HG03520 (cell line): Measurements from ENCODE around the gene FAM124B.

Source experiments
- ATAC-seq: cut with Tn5 transposase; IDR thresholded peaks from one replicate; pipeline ENCODE4 v1.9.1; 2021; ENCODE audit warnings: mild to moderate bottlenecking, moderate library complexity; ENCODE audit not compliant: unreplicated experiment

The FAM124B gene, protein sequence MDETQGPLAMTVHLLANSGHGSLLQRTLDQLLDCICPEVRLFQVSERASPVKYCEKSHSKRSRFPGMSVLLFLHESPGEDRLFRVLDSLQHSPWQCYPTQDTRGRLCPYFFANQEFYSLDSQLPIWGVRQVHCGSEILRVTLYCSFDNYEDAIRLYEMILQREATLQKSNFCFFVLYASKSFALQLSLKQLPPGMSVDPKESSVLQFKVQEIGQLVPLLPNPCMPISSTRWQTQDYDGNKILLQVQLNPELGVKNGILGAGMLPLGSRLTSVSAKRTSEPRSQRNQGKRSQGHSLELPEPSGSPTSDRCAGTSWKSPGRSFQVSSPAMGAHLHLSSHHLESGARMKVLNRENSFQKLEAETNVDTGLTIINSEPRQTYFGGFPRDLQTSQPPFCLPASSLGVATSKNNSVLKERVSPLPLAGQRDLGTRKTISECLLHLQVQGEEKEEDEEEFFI

DNA sequence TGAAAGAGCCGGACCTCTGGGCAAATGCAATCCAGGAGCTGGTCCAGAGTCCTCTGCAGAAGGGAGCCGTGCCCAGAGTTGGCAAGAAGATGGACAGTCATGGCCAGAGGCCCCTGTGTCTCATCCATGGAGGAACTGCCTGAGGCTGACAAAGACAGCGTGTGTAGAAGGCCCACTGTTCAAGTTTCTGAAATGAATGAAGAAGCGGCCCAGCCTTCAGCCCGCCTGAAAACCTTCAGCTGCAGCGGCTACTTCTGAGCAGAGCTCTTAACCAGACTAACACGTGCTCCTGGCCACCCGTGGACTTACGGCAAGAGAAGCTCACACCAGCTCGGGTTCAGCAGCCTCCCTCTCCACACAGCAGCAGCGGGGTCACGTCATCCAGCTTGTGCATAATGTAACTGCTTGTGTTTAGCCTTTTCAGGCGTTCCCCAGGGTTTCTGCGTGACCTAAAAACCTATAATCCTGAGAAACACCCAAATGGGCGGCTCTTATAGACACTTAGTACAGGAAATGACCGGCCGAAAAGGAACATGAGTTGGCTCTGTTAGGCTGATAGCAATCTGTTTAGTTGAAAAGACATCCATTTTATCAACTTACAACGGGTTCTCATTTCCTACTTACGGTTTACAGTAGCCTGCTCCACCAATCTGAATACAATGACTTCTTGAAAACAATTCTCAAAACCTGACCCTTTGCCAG, at the start of gene FAM124B:
Gene FAM124B, minus strand, starts transcription at position 467 of the 702 bp plus-strand sequence. Its CDS starts 339 bp downstream, at position 128.
- ATAC-seq = no peak

DNA sequence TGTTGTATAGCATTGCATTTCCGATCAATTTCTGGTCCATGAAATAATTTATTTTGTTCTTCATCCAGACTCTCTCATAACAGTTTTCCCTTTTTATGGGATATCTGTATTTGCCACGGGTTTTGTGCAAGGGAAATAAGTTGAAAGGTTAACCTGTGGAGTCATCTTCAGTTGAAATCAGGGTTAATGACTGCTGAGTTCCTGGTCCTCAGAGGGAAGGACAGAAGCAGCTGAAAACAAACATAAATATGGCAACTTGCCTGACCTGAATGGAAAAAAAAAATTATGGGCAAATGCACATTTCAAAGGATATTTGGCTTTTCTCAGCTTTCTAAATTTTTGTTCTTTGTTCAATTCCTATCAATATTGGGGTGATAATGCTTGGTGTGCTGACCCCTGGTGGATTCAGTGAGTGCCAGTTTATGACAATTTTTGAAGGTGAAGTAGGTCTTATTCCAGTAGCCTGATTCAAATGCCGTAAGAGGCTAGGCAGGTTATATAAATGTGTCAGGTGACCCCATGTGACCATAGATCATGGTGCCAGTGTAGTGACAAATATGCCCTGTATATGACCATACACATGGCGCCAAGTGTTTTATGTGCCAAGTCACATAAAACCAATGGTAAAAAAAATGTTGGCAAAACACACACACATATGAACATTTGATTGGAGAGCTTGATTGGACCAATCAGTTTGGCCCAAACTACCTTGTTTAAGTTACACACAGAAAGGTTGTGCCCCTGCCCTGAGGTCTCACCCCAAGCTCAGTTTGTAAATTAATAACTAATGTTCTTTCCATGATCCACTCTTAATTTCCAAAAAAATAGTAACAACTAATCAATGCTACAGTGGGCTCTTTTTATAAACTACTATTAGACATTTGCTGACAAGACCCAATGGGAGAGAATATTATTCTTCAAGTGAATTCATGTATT, 47.6 kb upstream of the FAM124B start:
- no peak for ATAC-seq

DNA sequence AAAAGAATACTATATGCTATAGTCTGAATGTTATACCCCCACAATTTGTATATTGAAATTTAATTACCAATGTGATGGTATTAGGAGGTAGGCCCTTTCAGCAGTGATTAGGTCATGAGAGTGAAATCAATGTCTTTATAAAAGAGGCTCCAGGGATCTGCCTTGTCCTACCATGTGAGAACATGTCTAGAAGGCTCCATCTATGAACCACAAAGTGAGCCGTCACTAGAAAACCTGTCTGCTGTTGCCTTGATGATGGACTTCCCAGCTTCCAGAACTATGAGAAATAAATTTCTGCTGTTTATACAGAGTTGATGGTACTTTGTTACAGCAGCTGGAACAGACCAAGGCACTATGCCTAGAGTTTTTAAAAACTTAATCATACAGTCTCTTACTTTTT, 46.3 kb upstream of the FAM124B start:
- no peak for ATAC-seq

DNA sequence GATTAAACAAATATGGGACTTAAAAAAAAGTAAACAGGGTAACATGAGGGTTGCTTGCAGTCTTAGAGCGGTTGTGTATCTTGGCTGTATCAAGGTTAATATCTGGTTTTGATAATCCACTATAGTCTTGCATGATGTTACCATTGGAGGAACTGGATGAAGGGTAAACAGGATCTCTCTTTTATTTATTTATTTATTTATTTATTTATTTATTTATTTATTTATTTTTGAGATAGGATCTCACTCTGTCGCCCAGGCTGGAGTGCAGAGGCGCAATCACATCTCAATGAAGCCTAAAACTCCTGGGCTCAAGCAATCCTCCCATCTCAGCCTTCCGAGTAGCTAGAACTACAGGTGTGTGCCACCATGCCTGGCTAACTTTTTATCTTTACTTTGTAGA, 42.9 kb upstream of the FAM124B start:
- no peak for ATAC-seq

DNA sequence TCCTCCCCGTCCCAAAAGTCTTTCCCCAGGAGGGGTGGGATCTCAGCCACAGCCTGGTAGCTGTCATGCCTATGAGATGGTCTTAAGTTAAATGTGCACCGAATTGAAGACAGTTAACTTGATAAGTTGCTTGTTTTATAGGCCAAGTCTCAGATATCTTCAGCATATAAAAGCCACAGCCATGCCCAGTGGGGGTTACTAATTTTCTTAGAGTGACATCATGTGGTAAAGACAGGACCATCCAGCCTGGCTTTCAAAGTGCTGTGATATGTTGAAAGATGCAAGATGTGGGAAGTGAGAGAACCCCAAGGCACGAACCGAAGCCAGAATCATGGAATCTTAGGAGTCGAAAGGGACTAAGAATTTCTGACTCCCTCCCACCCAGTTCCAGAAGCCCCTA, 42.1 kb upstream of the FAM124B start:
- ATAC-seq = no peak

DNA sequence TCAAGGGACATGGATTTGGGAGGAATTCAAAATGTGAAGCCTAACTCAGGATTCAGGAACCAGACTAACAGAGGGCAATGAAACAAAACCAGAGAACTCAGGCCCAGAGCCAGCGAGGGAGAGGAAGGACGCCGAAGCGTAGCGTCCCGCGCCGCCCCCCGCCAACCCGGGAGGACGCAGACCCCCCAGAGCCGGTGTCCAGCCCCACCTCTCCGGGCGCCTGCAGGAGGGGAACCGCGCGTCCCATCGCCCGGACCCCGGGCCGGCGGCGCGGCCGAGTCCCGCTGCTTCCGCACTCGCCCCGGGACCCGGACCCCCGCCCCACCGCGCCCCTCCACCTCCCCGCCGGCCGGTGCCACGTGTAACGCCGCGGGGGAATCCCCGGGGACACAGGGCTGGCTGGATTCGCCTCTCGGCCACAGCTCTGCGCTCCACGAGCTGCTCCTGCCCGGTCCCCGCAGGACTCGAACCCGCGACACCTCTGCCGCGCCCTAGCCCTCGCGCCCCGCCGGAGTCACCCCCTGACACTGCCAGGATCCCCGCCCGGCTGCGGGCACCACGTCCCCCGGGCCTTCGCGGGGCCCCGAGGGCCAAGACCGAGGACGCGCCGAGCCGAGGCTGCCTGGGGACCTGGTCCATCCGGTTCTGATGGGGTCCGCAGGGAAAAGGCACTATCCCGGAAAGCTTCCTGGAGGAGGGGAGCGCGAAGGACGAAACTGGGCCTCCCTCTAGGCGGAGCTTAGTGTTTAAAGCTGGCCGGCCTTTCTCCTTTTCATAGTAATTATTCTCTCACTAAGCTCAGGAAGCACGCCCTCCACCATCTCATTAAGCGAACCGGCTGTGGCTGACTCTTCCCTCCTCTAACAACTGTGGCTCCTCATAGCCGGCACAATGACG, 40.4 kb upstream of the FAM124B start:
- ATAC-seq = no peak

DNA sequence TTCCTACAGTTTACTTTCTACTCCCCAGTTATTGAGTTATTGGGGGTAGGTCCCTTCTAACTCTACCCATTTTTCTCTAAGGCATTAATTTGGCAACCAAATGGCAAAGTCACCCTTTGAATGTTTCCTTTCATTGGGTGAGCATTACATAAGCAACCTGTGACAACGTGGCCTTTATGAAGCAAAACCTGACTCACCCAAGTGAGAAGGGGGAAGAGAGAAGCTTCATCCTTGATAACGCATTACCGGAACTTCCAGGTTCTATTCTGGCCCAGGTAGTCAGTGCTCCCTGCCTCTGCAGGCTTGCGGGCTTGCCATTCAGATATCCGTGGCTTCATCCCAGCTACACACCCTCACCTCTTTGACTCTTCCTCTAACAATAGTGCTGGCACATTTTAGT, 39.1 kb upstream of the FAM124B start:
- no peak for ATAC-seq

DNA sequence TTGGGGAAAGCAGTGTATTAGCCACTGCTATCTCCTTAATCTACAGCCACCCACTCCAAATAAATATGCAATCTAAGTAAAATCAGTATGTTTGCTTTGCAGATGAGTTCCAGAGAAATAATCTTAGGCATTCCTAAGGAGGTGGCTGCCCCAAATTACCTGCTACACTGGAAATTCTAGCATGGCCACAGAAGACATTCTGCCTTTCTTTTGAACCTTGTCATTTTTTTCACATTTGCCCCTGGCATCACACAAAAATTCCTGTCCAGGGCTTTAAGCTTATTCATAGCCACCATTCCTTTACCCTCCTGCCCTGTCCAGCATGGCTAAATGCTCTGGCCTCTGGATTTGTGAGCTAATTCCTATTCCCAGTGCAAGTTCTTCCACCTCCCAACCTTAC, 36.8 kb upstream of the FAM124B start:
- ATAC-seq = no peak

DNA sequence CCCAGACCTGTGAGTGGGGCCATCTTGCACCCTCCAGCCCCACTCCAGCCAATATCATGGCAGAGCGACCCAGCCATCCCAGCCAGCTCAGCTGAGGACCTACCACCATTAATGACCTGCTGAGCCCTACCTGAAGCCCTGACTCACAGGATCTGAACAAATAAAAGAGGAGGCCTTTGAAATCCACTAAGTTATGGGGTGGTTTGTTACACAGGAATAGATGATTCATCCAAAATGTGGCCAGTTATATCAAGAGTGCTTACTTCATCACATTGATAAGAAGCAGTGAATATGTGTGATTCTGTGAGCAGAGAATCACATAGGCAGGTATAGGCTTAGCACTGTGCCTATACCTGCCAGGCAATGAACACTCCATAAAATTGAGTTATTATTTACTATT, 34.7 kb upstream of the FAM124B start:
- ATAC-seq = no peak

DNA sequence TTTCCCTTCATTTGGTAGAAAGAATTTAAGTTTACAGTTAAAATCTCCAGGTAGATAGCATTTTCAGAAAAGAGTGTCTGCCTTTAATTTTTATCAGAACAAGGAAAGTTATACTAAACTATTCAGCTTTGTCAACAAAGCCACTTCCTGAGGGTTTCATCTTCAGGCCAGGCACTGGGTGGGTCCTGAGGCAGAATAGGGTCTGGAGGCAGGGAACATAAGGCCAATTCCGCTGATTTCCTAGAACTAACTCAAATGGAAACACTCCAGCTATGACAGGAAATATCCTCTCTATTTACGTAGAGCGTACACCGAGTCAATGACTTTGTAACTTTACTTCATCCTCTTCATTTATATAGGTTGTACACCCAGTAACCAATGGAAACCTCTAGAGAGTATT, 32.7 kb upstream of the FAM124B start:
- ATAC-seq = no peak

DNA sequence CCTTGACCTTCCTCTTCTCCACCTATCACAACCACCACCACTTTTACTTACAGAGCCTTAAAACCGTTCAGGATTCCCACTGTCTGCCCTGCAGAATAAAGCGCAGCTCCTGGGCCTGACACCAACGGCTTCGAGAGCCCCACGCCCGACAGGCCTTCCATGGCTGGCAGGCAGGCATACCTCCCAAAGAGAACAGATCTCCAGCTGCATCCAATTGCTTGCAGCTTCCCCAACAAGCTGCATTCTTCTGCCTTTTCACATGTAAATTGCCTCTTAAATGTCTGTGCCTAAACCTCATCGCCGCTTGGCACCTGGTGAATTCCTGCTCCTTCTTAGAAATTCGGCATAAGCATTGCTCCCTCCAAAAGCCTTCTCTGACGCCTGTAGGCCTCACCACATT, 31.5 kb upstream of the FAM124B start:
- no peak for ATAC-seq

DNA sequence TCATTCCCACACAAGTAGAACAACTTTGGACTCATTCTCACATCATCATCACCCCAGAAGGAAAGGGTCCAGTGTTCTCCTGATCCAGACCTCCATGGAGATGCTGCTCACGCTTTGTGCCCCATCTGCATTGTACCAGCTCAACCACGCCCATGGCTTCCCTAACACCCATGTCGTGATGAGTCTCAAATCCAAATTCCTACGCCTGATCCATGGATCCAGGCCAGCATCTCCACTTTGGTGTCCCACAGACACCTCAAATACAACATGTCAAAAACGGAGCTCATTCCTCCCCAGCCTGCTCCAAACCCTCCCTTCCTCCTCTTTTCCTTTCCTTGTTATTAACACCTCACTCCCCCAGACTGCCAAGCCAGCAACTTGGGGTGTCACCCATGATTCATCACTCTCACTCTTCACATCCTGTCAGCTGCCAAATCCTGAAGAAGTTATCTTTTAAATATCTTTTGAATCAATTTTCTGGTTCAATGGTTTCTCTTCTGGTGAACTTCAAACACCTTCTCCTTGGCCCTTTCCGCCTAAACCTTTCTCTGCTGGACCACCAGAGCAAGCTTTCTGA, 30.2 kb upstream of the FAM124B start:
- no peak for ATAC-seq

DNA sequence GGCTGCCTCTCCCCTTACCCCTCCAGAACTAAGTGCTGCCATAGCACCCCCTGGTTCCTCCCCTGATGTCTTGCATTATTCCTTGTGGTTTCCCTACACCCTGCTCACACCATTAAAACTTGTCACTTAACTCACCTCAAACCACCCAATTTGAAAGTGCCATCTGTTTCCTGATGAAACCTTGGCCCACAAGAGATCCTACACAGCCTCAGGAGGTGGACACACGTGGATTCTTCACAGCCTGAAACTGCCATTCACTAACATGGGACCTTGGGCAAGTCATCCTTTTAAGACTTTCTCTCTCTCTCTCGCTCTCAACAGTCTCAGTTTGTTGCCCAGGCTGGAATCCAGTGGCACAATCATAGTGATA, 27.5 kb upstream of the FAM124B start:
- ATAC-seq = no peak

DNA sequence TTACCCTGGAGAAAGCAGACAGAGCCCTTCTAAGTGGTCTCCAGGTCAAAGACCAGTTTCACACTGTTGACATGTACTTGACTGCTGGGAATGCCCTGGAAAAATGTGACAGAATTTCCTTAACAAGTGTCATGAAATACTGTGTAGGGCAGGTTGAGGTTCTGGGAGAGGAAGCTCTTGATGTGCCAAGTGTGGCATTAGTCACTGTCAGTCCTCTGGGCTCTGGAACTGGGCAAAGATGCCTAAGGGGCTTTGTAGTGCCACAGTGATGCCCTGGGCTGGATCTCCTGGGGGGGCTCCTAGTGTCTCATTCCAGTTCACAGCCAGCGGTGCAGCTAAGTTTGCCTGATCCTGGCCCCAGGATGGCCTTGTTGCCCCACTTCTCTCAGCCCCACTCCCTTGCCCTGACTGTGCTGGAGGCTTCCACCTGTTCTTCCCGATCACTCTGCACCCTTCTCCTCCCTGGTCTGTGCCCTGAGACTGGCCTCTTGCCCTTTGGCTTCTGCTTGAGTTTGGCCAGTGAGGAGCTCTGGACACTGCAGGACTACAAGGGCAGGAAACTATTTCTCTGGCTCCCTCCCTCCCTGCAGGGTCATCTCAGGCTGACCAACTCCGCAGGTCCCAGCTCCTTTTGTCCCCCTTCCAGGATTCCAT, 27.0 kb upstream of the FAM124B start:
- ATAC-seq = no peak

DNA sequence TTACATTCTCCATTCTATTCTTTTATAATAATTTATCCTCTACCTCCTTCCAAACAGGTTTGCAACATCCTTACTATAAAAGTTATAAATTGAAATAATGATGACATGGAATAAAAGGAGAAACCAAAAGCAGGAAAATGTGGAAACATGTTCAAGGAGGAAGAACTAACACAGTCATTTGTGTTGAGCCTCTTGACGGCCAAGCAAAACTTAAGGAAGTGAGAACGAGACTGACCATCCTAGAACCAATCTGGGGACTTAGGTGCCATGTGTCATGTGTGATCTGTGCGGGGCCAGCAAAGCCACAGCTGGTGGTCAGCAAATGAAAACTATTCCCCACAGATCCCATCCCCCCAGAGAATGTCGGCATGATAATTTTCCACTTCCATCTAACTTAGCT, 25.6 kb upstream of the FAM124B start:
- ATAC-seq = no peak

DNA sequence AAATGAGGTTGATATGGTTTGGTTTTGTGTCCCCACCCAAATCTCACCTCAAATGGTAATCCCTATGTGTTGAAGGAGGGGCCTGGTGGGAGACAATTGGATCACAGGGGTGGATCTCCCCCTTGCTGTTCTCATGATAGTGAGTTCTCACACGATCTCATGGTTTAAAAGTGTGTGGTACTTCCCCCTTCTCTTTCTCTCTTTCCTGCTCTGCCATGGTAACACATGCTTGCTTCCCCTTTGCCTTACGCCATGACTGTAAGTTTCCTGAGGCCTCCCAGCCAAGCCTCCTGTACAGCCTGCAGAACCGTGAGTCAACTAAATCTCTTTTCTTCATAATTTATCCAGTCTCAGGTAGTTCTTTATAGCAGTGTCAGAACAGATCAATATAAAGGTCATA, 24.7 kb upstream of the FAM124B start:
- ATAC-seq = no peak

DNA sequence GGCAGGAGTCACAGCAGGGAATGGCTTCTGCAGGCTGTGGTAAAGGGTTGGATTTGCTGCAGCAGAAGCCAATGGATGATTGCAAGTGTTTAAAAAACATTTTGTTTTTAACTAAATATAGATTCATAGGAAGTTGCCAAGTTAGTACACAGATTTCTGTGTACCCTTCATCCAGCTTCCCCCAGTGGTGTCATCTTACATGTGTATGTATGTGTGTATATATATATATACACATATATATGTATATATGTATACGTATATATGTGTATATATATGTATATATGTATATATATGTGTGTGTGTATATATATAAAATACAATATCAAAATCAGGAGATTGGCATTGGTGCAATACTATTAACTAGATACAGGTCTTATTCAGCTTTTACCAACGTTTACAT, 19.2 kb upstream of the FAM124B start:
- no peak for ATAC-seq

DNA sequence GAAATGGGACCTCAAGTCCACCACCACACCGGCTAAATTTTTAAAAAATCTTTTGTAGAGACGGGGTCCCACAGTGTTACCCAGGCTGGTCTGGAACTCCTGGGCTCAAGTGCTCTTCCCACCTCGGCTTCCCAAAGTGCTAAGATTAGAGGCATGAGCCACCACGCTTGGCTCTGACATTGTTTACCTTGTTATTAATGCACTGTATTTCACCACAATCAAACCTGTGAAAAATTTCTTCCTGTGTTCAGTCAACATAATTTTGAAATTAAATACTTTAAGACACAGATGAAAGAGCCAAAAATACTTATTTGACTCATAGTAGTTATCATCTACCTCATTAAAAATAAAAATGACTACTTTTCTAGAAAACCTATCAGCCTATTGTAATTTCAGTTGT, 16.0 kb upstream of the FAM124B start:
- no peak for ATAC-seq

DNA sequence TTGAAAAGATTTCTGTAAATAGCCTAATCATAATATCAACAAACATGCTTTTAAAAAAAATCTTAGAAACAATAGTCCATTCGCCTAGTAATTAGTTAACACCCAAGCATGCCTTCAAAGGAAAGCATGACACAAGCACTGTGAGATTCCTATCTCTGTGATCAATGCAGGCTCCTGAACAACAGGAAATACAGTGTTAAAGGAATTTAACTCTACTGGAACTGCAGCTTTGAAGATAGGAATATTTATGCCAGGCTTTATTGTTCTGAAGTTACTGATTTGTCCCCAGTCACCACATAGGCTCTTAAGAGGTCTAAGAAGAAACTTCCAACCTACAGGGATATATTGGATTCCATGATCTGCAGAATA, 15.4 kb upstream of the FAM124B start:
- ATAC-seq = no peak
